Neural progenitor cell (in vitro differentiated cells): ENCODE data around the gene NUS1. TPM values are rescaled to one million over a fixed set of nuclear protein-coding genes. Genes with fewer than 3 reads are reported as not detected.
"Not testable (repeated sequence)": the region's sequence is repeated elsewhere in the genome, so short reads cannot be mapped to it uniquely, and the experiment has no call there.

Experiments
- DNase-seq: peaks from one replicate; pipeline ENCODE4 v3.0.0-alpha.2; 2016; ENCODE audit warnings: low spot score
- H2AFZ ChIP-seq: fragments of 200-600 bp; sonication (generic); replicated peaks from 2 replicates; pipeline ENCODE4 v1.6.1; 2016; ENCODE audit warnings: antibody characterized with exemption
- H3F3A ChIP-seq: fragments of 200-600 bp; sonication (generic); 2 replicates; pipeline ENCODE4 v1.6.1; 2016; ENCODE audit warnings: antibody characterized with exemption, low read depth
- H3K27ac ChIP-seq: fragments of 200-600 bp; sonication (generic); 2 replicates; pipeline ENCODE4 v1.5.1; 2016; ENCODE audit warnings: mild to moderate bottlenecking
- H3K27me3 ChIP-seq: fragments of 200-600 bp; sonication (generic); 2 replicates; pipeline ENCODE4 v1.6.1; 2016; ENCODE audit warnings: mild to moderate bottlenecking, moderate library complexity
- H3K36me3 ChIP-seq: fragments of 200-600 bp; sonication (generic); 2 replicates; pipeline ENCODE4 v1.5.1; 2016
- H3K4me1 ChIP-seq: fragments of 200-600 bp; sonication (generic); 2 replicates; pipeline ENCODE4 v1.6.1; 2016; ENCODE audit warnings: mixed run types
- H3K4me2 ChIP-seq: fragments of 200-600 bp; sonication (generic); 2 replicates; pipeline ENCODE4 v1.6.1; 2016
- H3K4me3 ChIP-seq: fragments of 200-600 bp; sonication (generic); 2 replicates; pipeline ENCODE4 v1.5.1; 2016
- H3K79me2 ChIP-seq: fragments of 200-600 bp; sonication (generic); 2 replicates; pipeline ENCODE4 v1.6.1; 2016; ENCODE audit warnings: low read depth
- H3K9ac ChIP-seq: fragments of 200-600 bp; sonication (generic); 2 replicates; pipeline ENCODE4 v1.6.1; 2016
- H3K9me3 ChIP-seq: fragments of 200-600 bp; sonication (generic); 2 replicates; pipeline ENCODE4 v1.5.1; 2016; ENCODE audit warnings: low read depth
- H4K20me1 ChIP-seq: fragments of 200-600 bp; sonication (generic); 2 replicates; pipeline ENCODE4 v1.6.1; 2016; ENCODE audit warnings: low read depth
- H3K27ac Mint-ChIP-seq: 3 replicates; pipeline ENCODE4 v1.8.0; 2021; ENCODE audit warnings: mixed read lengths
- H3K27me3 Mint-ChIP-seq: 2 replicates; pipeline ENCODE4 v1.8.0; 2022; ENCODE audit warnings: low read depth, mild to moderate bottlenecking, inconsistent platforms, moderate library complexity, mixed read lengths; ENCODE audit not compliant: insufficient read depth
- H3K36me3 Mint-ChIP-seq: 3 replicates; pipeline ENCODE4 v1.8.0; 2021; ENCODE audit warnings: mixed read lengths
- H3K4me1 Mint-ChIP-seq: 3 replicates; pipeline ENCODE4 v1.8.0; 2021; ENCODE audit warnings: mixed read lengths
- H3K4me3 Mint-ChIP-seq: 3 replicates; pipeline ENCODE4 v1.8.0; 2021; ENCODE audit warnings: mild to moderate bottlenecking, moderate library complexity, mixed read lengths
- H3K9me3 Mint-ChIP-seq: 3 replicates; pipeline ENCODE4 v1.8.0; 2020; ENCODE audit warnings: mixed read lengths
- CTCF ChIP-seq: fragments of 200-600 bp; sonication (generic); IDR thresholded peaks from 2 replicates; pipeline ENCODE4 v1.5.1; 2017; ENCODE audit warnings: antibody characterized with exemption, mild to moderate bottlenecking
- EZH2 ChIP-seq: fragments of 200-600 bp; sonication (generic); IDR thresholded peaks from 2 replicates; pipeline ENCODE4 v1.6.1; 2017; ENCODE audit warnings: antibody characterized with exemption, mild to moderate bottlenecking, moderate library complexity
- EZH2phosphoT487 ChIP-seq: fragments of 200-600 bp; sonication (generic); IDR thresholded peaks from 2 replicates; pipeline ENCODE4 v1.6.1; 2017; ENCODE audit warnings: antibody characterized with exemption
- total RNA-seq: library from RNA; depleted of rRNA; stranded (reverse); fragments of >200 nt; gene quantifications from 2 replicates; pipeline ENCODE4 v1.2.3, GENCODE V29; 2015; ENCODE audit warnings: low replicate concordance

NUS1 gene
- total RNA-seq, 1 donor from 2014 or later = 33.4 TPM

GRCh38 chr6:117666881-117667280, 8.4 kb upstream of the NUS1 start:
- Histone ChIP-seq H3K4me2 (no peak overlapping the region), H3K9me3 (no peaks in the 10 kb centered on the region), H3K36me3 (no peaks in the 10 kb centered on the region), H3K9ac (no peak overlapping the region), H3K4me3 (no peak overlapping the region), H3K27ac (no peak overlapping the region), H2AFZ (no peak overlapping the region), H3F3A (no peaks in the 10 kb centered on the region), H3K4me1 (no peaks in the 10 kb centered on the region), H3K79me2 (no peaks in the 10 kb centered on the region), H4K20me1 (no peaks in the 10 kb centered on the region), H3K27me3 (no peaks in the 10 kb centered on the region)
- DNase-seq = no peak
- no peak for TF ChIP-seq CTCF
- no peak for TF ChIP-seq EZH2phosphoT487
- TF ChIP-seq EZH2 = no peak
- Mint-ChIP-seq H3K9me3 (peaks cover 3% of the 10 kb centered on the region), H3K27ac (no peak overlapping the region), H3K4me3 (no peak overlapping the region), H3K36me3 (no peaks in the 10 kb centered on the region), H3K4me1 (no peaks in the 10 kb centered on the region), H3K27me3 (no peaks in the 10 kb centered on the region)

- Histone ChIP-seq H3K9ac (no peak overlapping the region), H3K4me1 (no peaks in the 10 kb centered on the region), H3K4me3 (no peak overlapping the region), H2AFZ (no peak overlapping the region), H3K27me3 (no peaks in the 10 kb centered on the region), H4K20me1 (no peaks in the 10 kb centered on the region), H3F3A (no peaks in the 10 kb centered on the region), H3K36me3 (no peaks in the 10 kb centered on the region), H3K27ac (no peak overlapping the region), H3K79me2 (no peaks in the 10 kb centered on the region), H3K4me2 (no peak overlapping the region), H3K9me3 (no peaks in the 10 kb centered on the region)
- Mint-ChIP-seq H3K4me1 (no peaks in the 10 kb centered on the region), H3K36me3 (no peaks in the 10 kb centered on the region), H3K27me3 (no peaks in the 10 kb centered on the region), H3K9me3 (peaks cover 3% of the 10 kb centered on the region), H3K4me3 (no peak overlapping the region), H3K27ac (no peak overlapping the region)
- DNase-seq = no peak
- TF ChIP-seq EZH2phosphoT487 = no peak
- TF ChIP-seq EZH2 = no peak
- no peak for TF ChIP-seq CTCF
Observed at GRCh38 chr6:117668736-117669135, 6.5 kb upstream of the NUS1 start.

- no peak for DNase-seq
Observed at GRCh38 chr6:117674503-117674902, 766 bp upstream of the NUS1 start.

GRCh38 chr6:117675658-117676301, 511 bp downstream of the NUS1 start:
- Mint-ChIP-seq H3K36me3 (peaks cover 20% of the 10 kb centered on the region), H3K4me1 (peaks cover 21% of the 10 kb centered on the region), H3K4me3 (peak overlapping the region; percentile 92)
- peak; percentile 45 for DNase-seq
- H3K4me3 ChIP-seq = peak overlapping the region; percentile 91
- not testable (repeated sequence) for H3K27ac ChIP-seq, H3K9me3 Mint-ChIP-seq, H2AFZ ChIP-seq, H3K27me3 ChIP-seq, H3K9me3 ChIP-seq, H3K27ac Mint-ChIP-seq, H3F3A ChIP-seq, H3K27me3 Mint-ChIP-seq, H3K36me3 ChIP-seq
- H3K4me2 ChIP-seq = peak overlapping the region; percentile 89
- peak overlapping the region; percentile 66 for H3K9ac ChIP-seq
- H4K20me1 ChIP-seq = peaks cover 43% of the 10 kb centered on the region
- peaks cover 53% of the 10 kb centered on the region for H3K79me2 ChIP-seq
- peaks cover 13% of the 10 kb centered on the region for H3K4me1 ChIP-seq

More at GRCh38 chr6:117674503-117674902, 766 bp upstream of the NUS1 start:
- Histone ChIP-seq H3F3A (no peaks in the 10 kb centered on the region), H2AFZ (peak overlapping the region; percentile 87), H3K27ac (no peak overlapping the region), H3K9me3 (no peaks in the 10 kb centered on the region), H3K4me3 (peak overlapping the region; percentile 91), H3K9ac (no peak overlapping the region), H4K20me1 (peaks cover 36% of the 10 kb centered on the region), H3K4me2 (peak overlapping the region; percentile 78), H3K27me3 (no peaks in the 10 kb centered on the region), H3K36me3 (no peaks in the 10 kb centered on the region), H3K4me1 (peaks cover 13% of the 10 kb centered on the region), H3K79me2 (peaks cover 40% of the 10 kb centered on the region)
- TF ChIP-seq EZH2phosphoT487 = no peak
- no peak for TF ChIP-seq EZH2
- TF ChIP-seq CTCF = no peak
- Mint-ChIP-seq H3K9me3 (peaks cover 3% of the 10 kb centered on the region), H3K36me3 (peaks cover 12% of the 10 kb centered on the region), H3K27ac (no peak overlapping the region), H3K27me3 (peaks cover 5% of the 10 kb centered on the region), H3K4me1 (peaks cover 21% of the 10 kb centered on the region), H3K4me3 (peak overlapping the region; percentile 91)
